Measurements from ENCODE around the gene USP17L28. TPM values are rescaled to one million over a fixed set of nuclear protein-coding genes. Genes with fewer than 3 reads are reported as not detected.

USP17L28 gene
- total RNA-seq = not detected in 2 replicates

GRCh38 chr4:9348593-9348992, at the start of gene USP17L28:
TSS of gene USP17L28 (plus strand) at chr4:9348893. CDS start at chr4:9348893, 0 bp downstream.

GRCh38 chr4:9324865-9325264, 23.8 kb upstream of the USP17L28 start, which contains the start of gene USP17L24:
TSS of gene USP17L24 (plus strand) at chr4:9325165. CDS start at chr4:9325165, 0 bp downstream.

GRCh38 chr4:9329611-9330010, 19.1 kb upstream of the USP17L28 start, which contains the start of gene USP17L25:
TSS of gene USP17L25 (plus strand) at chr4:9329911. CDS start at chr4:9329911, 0 bp downstream.

GRCh38 chr4:9334358-9334757, 14.3 kb upstream of the USP17L28 start, which contains the start of gene USP17L26:
TSS of gene USP17L26 (plus strand) at chr4:9334658. CDS start at chr4:9334658, 0 bp downstream.

GRCh38 chr4:9339103-9339502, 9.6 kb upstream of the USP17L28 start, which contains the start of gene USP17L5:
TSS of gene USP17L5 (plus strand) at chr4:9339403. CDS start at chr4:9339403, 0 bp downstream.

GRCh38 chr4:9343848-9344247, 4.8 kb upstream of the USP17L28 start, which contains the start of gene USP17L27:
TSS of gene USP17L27 (plus strand) at chr4:9344148. CDS start at chr4:9344148, 0 bp downstream.

GRCh38 chr4:9353338-9353737, 4.6 kb downstream of the USP17L28 start, which contains the start of gene USP17L29:
TSS of gene USP17L29 (plus strand) at chr4:9353638. CDS start at chr4:9353638, 0 bp downstream.

GRCh38 chr4:9362829-9363228, 14.1 kb downstream of the USP17L28 start, which contains the start of gene USP17L30:
TSS of gene USP17L30 (plus strand) at chr4:9363129. CDS start at chr4:9363129, 0 bp downstream.

Other genes with a start within 250 kb of the USP17L28 start
- not detected in 2 replicates for gene FAM90A26, start 178.5 kb upstream of the USP17L28 start, total RNA-seq
- not detected in 2 replicates for gene USP17L10, start 138.2 kb upstream of the USP17L28 start, total RNA-seq
- not detected in 2 replicates for gene USP17L11, start 133.5 kb upstream of the USP17L28 start, total RNA-seq
- gene USP17L12, start 128.7 kb upstream of the USP17L28 start, total RNA-seq = not detected in 2 replicates
- gene USP17L13, start 124.0 kb upstream of the USP17L28 start, total RNA-seq = not detected in 2 replicates
- gene USP17L15, start 114.5 kb upstream of the USP17L28 start, total RNA-seq = not detected in 2 replicates
- not detected in 2 replicates for gene USP17L17, start 105.0 kb upstream of the USP17L28 start, total RNA-seq
- not detected in 2 replicates for gene USP17L18, start 100.3 kb upstream of the USP17L28 start, total RNA-seq
- gene USP17L19, start 95.5 kb upstream of the USP17L28 start, total RNA-seq = not detected in 2 replicates
- gene USP17L20, start 90.8 kb upstream of the USP17L28 start, total RNA-seq = not detected in 2 replicates
- gene USP17L21, start 86.0 kb upstream of the USP17L28 start, total RNA-seq = not detected in 2 replicates
- not detected in 2 replicates for gene USP17L22, start 81.3 kb upstream of the USP17L28 start, total RNA-seq
- not detected in 2 replicates for gene USP17L24, start 23.7 kb upstream of the USP17L28 start, total RNA-seq
- gene USP17L25, start 19.0 kb upstream of the USP17L28 start, total RNA-seq = not detected in 2 replicates
- not detected in 2 replicates for gene USP17L26, start 14.2 kb upstream of the USP17L28 start, total RNA-seq
- gene USP17L5, start 9.5 kb upstream of the USP17L28 start, total RNA-seq = not detected in 2 replicates
- gene USP17L27, start 4.7 kb upstream of the USP17L28 start, total RNA-seq = not detected in 2 replicates
- not detected in 2 replicates for gene USP17L29, start 4.7 kb downstream of the USP17L28 start, total RNA-seq
- gene USP17L30, start 14.2 kb downstream of the USP17L28 start, total RNA-seq = not detected in 2 replicates
- not detected in 2 replicates for gene DEFB131A, start 95.5 kb downstream of the USP17L28 start, total RNA-seq